HG02798 (cell line): ENCODE measurements around the gene RHOG.
"Not testable (repeated sequence)": the region's sequence is repeated elsewhere in the genome, so short reads cannot be mapped to it uniquely, and the experiment has no call there.

Experiments used
- ATAC-seq: cut with Tn5 transposase; IDR thresholded peaks from one replicate; pipeline ENCODE4 v1.9.1; 2021; ENCODE audit warnings: mild to moderate bottlenecking; ENCODE audit not compliant: unreplicated experiment, poor library complexity

RHOG gene

DNA sequence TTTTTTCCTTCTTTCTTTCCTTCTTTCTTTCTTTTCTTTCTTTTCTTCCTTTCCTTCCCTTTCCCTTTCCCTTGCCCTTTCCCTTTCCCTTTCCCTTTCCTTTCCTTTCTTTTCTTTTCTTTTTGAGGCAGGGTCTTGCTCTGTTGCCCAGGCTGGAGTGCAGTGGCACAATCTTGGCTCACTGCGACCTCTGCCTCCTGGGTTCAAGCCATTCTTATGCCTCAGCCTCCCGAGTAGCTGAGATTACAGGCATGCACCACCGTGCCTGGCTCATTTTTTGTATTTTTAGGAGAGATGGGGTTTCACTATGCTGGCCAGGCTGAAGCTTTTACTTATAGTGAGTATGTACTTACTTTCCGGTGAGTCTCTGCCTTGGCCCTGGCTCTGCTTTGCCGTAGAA is 25.9 kb downstream of the RHOG start:
- not testable (repeated sequence) for ATAC-seq

DNA sequence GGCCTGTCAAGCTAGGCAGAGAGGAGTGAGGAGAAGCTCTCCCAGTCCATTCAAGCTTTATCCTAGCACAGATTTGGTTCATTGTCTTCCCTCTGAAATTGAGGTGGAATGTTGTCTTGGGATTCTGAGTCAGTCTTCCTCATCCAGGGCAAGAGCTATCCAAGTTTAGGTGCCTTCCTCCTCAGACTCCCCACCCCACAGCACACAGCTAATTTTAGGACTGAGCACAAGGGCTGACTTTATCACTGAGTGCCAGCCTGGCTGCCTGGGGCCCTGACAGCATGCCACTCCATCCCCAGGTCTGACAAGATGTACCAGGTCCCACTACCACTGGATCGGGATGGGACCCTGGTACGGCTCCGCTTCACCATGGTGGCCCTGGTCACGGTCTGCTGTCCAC is 29.8 kb downstream of the RHOG start:
- ATAC-seq, result no peak

DNA sequence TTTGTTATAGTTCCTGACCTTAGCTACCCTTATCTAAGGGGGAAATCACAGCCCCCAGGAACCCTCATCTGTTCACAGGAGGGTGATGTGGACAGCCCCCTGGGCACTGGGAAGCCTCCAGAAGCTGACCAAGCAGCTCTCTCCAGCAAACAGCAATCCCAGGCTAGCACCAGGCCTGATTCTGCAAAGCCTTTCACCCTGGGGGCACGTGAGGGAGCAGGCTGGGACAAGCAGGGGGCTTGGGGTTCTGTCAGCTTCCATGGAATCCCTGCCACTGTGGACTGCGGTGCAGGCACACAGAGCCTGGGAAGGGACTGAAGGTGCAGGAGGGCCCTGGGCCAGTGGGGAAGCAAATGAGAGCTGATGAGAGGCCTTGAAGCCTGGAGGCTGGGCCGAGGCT is 30.3 kb downstream of the RHOG start:
- ATAC-seq, result no peak

DNA sequence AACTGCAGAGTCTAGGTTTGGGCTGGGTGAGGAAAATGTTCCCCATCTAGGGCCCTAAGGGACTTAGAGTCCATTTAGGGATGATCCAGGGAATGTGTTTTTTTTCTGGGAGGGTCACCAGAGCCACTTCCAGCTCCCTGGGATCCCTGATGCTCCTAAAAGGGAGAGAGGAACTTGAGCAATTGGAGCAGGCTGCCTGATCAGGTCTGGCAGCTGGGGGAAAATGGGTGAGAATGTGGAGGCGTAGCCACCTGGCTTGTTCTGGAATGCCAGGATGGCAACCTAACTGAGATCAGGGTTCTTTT is 31.2 kb downstream of the RHOG start:
- no peak for ATAC-seq

DNA sequence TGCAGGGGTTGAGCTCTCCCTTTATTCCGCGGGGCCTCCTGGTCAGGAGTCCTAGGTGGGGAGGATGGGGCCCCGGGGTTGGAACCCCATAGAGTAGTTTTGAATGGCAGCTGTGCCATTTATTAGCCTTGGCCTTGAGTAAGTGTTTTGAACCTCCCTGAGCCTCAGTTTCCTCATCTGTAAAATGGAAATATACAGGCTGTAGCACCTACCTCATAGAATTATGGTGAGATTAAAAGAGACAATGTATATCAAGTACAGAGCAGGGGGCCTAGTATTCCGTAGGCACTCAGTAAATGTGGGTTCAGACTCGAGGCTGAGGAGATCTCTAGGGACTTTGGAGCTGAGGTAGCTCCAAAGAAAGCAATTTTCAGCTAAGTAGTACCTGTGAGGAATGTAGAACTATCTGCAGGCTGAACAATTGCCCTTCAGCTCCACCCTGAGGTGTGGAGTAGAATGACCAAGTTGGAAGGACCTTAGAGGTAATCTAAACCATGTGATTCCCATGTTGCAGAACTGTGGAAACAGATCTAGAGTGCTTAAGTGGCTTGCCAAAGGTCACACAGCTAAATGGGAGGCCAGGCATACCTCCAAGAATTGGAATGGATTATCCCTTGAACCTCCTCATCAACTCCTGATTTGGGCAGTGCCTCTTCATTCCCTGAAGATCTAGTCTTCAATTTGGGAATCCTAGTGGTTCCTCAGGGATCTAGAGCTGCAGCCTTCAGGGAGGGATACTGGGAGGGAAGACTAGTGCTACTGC is 31.7 kb downstream of the RHOG start:
- peak; percentile 71 for ATAC-seq

DNA sequence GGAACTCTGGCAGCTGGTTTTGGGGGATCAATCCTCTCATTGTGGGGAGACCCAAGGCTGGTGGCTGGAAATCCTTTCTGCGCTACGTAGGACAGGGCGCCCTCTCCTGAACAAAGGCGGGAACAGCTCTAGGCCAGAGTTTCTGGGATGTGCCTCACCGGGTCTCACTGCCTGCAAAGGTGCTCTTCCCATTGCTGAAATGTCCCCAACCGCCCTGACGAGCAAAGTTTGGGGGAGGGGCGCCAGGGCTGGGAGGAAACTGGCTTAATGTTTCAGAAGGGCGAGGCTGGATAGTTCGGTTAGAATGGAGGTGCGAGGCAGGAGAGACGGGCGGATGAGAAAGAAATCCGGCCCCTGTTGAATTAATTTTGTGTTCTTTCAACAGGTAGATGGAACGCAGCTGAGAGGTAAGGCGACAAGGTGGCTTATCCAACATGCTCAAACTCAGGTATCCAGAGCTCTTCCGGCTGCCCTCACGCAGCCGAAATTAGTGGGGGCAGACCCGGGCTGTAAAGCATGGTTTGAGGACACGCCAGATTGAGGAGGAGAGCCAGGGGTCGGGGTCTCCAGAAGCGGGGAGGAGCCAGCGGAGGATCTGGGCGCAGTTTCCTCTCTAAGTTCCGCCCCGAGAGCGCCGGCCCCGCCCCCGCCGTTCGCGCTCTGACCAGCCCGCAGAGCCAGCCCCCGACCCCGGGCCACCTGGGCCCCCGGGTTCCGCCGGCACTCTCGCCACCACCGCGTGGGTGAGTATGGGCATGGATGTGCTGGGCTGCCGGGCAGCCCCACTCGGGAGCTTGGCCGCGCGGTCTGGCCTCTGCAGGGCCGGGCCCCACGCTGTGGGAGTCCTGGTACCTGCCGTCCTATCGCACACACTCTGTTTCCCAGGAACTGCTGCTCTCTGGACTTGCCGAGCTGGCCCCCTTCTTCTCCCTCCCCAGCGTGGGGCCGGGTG is 32.6 kb downstream of the RHOG start, which contains the start of gene PGAP2:
PGAP2 (plus strand) TSS at position 652 of the 952 bp plus-strand sequence. CDS start 2,700 bp downstream, outside the sequence.
- ATAC-seq, result peak; percentile 71

DNA sequence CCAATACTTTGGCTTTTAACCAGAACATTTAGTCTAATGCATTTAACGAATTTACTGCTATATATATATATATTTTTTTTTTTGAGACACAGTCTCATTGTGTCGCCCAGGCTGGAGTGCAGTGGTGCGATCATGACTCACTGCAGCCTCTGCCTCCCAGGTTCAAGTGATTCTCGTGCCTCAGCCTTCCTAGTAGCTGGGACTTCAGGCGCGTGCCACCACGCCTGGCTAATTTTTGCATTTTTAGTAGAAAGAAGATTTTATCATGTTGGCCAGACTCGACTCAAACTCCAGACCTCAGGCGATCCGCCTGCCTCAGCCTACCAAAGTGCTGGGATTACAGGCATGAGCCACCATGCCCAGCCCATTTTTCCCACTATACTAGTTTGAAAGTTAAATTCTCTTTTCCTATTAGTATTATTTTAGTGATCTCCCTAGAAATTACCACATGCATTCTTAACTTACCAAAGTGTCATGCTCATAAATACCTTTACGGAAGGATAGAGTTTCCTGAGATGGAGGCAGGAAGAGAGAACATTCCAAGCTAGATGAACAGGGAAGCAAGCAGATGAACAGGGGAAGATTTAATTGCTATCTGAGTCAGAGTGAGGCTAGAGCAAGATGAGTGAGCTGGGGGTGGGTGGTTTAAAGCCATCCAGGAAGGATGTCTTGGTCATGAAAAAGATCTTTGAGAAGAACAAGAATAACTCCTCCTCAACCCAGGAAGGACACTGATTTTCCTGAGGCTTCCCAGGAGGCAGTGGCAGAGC is 36.8 kb downstream of the RHOG start:
- ATAC-seq, result no peak

DNA sequence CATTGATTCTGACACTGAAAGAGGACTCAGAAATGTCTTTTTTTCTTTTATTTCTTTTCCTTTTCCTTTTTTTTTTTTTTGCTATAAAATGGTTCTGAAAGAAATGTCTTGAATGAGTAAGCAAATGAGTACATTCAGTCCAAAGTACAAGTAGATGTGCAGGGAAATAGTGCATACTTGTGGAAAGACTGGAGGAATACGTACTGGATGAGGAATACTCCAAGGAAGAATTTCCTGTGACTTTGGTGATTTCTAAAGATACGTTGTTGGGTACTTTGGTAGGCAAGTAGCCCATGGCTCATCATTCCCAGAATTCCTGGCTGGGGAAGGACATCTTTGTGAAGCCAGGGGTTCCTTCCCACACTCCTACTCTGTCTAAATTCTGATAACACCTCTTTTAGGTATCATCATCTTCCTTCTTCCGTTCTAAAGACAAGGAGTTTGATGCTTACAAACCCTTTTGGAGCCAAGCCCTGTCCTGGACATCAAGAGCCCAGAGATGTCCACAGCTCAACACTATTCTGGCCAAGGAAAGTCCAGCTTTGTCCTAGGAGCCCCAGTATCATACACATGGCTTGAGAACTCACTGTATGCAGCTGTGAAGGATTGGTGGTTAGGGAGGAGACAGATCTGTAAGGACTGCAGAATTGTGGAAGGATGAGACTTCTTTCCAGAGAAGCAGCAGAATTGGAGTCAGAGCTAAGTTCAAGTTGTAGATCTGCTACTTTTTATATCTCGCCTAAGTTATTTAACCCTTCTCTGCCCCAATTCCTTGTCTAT is 38.6 kb downstream of the RHOG start:
- ATAC-seq, result no peak

DNA sequence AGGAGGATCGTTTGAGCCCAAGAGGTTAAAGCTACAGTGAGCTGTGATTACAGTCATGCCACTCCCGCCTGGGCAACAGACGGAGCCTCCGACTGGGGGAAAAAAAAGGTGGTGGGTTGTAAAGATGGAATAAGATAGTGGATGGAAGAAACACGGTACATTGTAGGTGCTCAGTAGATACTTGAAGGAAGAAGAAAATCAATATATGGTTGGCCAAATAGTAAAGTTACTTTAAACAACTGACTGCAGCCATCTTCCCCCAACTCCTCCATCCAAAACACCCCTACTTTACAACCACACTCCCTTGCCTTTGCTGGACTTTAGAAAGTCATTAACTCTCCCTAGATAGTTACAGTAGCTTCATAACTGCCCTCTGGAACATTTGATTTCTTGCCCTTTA is 40.9 kb downstream of the RHOG start:
- ATAC-seq, result no peak

DNA sequence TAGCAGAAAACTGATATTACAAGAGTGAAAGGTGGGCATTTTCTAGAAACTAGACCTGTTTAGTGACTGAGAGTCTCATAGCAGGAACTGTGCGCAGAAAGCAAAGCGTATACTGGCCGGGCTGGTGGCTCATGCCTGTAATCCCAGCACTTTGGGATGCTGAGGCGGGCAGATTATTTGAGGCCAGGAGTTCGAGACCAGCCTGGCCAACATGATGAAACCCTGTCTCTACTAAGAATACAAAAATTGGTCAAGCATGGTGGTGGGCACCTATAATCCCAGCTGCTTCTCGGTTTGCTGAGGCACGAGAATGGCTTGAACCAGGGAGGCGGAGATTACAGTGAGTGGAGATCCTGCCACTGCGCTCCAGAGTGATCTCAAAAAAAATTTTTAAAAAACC is 41.6 kb downstream of the RHOG start:
- no peak for ATAC-seq

DNA sequence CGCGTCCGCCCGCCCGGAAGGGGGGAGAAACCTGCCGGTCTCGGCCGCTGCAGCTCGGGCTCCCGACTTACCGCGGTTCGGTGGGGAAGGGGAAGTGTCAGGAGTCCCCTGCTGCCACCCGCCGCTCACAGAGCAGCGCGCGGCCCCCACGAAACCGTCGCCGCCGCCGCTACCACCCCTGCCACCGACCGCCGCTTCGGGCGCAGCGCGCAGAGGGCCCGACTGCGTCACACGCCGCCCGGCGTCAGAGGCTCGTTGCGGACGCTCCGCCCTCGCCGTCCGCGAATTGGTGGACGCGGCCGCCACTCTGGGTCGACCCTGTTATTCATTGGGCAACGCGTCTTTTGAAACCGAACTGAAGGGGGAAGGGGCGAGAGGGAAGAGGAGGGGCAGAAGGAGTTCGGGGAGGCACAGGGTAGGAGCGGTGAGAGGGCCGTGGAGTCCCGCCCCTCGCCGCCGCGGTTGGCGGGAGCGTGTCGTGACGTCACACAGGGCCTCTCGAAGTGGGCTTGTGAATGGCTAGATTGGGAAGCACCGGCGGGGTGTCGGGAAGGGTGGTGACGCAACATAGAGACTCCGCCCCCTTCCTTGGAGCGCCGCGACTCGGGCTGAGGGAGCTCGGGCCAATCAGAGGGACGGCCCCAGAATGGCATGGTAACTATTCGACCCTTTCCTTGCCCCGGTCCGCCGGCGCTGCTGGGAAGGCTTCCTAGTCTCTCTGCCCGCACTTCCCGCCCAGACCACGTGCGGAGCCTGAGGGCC is 43.2 kb downstream of the RHOG start, which contains the start of gene NUP98:
NUP98 (minus strand) TSS at position 226 of the 762 bp plus-strand sequence. CDS start 15,437 bp downstream, outside the sequence.
- peak; percentile 92 for ATAC-seq

DNA sequence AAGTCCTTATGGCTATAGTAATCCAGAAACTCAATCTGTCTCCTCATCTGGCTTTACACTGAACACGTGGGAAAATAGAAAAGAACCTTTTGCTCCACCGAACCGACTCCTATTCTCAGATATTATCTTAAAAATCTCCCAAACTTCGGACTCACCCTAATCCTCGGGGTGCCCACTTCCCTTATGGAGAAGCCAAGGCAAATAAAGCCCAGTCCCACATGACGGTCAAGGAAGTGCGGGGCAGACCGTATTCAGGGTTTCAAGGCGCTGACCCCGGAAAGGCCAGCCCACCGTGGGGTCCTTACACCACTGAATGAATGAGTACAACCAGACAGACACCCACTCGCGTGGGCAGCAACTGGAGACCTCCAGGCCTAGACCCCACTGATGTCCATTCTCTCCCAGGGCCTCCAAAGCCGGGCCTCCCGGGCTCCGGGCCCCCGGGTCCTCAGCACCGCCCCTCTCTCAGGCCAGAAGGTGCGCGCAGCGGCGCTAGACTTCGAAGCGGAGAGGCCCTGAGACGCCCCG is 43.9 kb downstream of the RHOG start:
- ATAC-seq, result peak; percentile 27

DNA sequence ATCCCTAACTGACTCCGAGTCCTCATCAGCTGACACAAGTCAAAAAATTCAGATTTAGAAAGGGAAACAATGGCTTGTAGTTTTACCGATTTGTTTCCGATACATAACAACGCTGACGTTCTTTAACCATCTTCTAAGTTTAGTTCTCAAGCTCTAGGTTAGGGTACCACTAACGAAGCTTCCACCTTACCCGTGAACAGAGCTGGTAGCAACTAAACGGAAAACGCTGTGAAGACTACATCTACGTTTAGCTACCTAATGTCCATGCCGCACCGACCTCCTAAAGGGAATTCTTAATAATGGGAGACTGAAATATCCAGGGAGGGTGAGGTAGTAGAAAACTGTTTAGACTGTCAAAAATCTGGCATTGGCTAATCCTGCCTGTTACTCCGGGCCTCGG is 44.4 kb downstream of the RHOG start:
- ATAC-seq, result no peak

DNA sequence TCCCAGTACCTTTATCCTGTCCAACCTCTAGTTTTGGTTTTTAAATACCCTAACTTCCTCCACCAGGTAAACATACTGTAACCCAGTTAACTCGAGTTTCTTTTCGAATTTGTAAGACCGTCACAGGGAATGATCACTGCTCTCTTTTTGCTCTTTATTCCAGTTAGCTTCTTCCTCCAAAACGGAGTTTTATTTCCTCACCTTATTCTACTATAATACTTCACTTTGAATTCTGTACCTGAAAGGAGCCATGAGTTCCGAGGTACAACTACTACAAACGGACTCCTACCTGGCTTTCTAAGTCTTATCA is 44.8 kb downstream of the RHOG start:
- no peak for ATAC-seq

DNA sequence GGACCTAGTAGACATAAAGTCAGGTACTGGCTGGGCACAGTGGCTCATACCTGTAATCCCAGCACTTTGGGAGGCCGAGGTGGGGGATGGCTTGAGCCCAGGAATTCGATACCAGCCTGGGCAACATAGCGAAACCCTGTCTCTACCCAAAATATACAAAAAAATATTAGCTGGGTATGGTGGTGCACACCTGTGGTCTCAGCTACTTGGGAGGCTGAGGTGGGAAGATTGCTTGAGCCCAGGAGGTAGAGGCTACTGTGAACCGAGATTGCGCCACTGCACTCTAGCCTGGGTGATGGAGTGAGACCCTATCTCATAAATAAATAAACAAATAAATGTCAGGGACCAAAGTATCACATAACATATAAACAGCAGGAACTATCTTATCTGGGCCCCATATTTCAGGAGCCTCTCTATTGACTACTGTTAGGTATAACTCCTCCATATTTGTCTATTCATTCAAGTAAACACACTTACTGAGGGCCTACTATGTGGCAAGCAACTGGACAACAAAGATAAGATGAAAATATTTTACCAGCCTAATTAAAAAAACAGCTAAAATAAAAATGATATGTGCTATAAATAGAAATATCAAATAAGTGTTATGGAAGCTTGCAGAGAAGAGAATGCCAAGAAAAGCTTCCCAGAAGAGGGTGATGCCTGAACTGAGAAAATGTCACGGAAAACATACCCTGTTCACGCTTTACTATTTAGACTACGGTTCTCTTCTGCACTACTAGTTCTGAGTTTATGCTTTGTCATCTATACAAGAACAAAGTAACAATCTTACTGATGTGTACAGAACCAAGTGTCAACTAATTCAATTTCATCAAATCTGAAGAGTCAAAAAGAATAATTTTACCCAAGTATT is 45.4 kb downstream of the RHOG start:
- no peak for ATAC-seq

DNA sequence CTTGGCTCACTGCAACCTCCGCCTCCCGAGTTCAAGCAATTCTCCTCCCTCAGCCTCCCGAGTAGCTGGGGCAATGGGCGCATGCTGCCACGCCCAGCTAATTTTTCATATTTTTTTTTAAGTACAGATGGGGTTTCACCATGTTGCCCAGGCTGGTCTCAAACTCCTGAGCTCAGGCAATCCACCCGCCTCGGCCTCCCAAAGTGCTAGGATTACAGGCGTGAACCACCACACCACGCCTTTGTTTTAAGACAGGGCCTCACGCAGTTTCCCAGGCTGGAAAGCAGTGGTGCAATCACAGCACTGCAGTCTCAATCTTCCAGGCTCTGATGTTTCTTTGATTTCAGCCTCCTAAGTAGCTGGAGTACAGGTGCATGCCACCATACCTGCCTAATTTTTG is 46.4 kb downstream of the RHOG start:
- not testable (repeated sequence) for ATAC-seq

DNA sequence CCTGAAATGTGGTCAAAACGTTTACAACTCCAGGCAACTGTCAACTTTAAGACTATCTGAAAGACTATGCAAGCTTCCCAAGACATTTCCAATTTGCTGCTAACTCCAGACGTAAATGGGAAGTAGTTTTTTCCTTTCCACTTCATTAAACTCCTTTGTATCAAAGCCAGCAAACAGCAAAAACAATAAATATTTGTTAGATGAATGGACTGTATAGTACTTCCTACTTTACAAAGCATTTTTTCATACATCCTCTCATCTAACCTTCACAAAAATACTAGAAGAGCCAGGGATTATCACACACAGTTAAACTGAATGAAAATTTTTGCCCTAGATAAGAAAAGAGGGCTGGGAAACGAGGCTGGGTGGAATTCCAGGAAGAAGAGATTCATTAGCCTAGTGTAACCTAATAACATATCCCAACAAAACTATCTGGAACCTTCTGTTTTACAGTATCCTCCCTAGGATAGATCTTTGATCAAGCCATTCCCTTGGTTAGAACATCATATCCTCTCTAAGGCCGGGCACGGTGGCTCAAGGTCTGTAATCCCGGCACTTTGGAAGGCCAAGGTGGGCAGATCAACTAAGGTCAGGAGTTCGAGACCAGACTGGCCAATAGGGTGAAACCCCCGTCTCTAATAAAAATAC is 53.9 kb downstream of the RHOG start:
- no peak for ATAC-seq

DNA sequence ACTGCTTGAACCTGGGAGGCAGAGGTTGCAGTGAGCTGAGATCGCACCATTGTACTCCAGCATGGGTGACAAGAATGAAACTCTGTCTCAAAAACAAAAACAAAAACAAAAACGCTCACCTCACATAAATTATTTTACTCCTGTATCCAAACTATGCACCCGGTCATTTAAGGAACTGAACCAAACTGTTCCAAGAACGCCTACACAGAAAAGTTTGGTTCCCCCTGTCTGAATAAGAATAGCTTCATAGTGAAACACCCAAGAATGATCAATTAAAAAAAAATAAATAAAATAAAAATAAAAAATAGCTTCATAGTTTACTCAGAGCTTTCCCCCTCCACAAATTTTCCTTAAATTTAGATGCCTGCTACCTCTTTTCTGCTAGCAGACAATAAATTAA is 57.1 kb downstream of the RHOG start:
- no peak for ATAC-seq
